Small intestine (tissue), 7 donors: ENCODE measurements around the gene SMIM45.
A peak's percentile ranks its signal among the peaks of the same experiment; 100 is the strongest.
"Not testable (repeated sequence)": the region's sequence is repeated elsewhere in the genome, so short reads cannot be mapped to it uniquely, and the experiment has no call there.

Experiments used
- DNase-seq, 2 donors: peaks; one replicate each; pipeline versions ENCODE4 v3.0.0 to v3.0.0-alpha.2; 2013
- FAIRE-seq: peaks from 2 replicates; lab custom pipeline; 2012; peaks lifted over from hg19 to GRCh38; lab: Jason Lieb, UNC
- H3K27ac ChIP-seq, 3 donors: one replicate each; pipeline ENCODE4 v1.5.1; 2013; ENCODE audit warnings: low read length in 2 of 3, mild to moderate bottlenecking in 2 of 3, control low read depth in 1 of 3, inconsistent platforms in 1 of 3, low read depth in 1 of 3, moderate library complexity in 1 of 3
- H3K27me3 ChIP-seq, 3 donors: one replicate each; pipeline ENCODE4 v1.6.1; 2013; ENCODE audit warnings: low read length in 3 of 3, inconsistent platforms in 1 of 3; ENCODE audit not compliant: control insufficient read depth in 3 of 3, insufficient read depth in 3 of 3
- H3K36me3 ChIP-seq, 3 donors: one replicate each; pipeline ENCODE4 v1.6.1; 2013; ENCODE audit warnings: low read length in 3 of 3, inconsistent platforms in 1 of 3, low read depth in 1 of 3, mild to moderate bottlenecking in 1 of 3, moderate library complexity in 1 of 3; ENCODE audit not compliant: control insufficient read depth in 3 of 3, insufficient read depth in 2 of 3
- H3K4me1 ChIP-seq, 3 donors: one replicate each; pipeline ENCODE4 v1.6.1; 2013; ENCODE audit warnings: low read length in 2 of 3, inconsistent platforms in 1 of 3, low read depth in 1 of 3, mild to moderate bottlenecking in 1 of 3, moderate library complexity in 1 of 3; ENCODE audit not compliant: control insufficient read depth in 3 of 3, insufficient read depth in 2 of 3
- H3K4me3 ChIP-seq, 3 donors: one replicate each; pipeline ENCODE4 v1.5.1; 2013; ENCODE audit warnings: low read length in 3 of 3, control low read depth in 1 of 3, inconsistent platforms in 1 of 3, low read depth in 1 of 3, mild to moderate bottlenecking in 1 of 3, moderate library complexity in 1 of 3
- H3K9me3 ChIP-seq, 2 donors: one replicate each; pipeline ENCODE4 v1.6.1; 2013; ENCODE audit warnings: low read depth in 1 of 2, low read length in 1 of 2; ENCODE audit not compliant: control insufficient read depth in 2 of 2, insufficient read depth in 1 of 2
- WGBS, 3 donors: extraction: QIAGEN DNeasy Blood & Tissue Kit; methylation state at CpG; one replicate each; pipeline ENCODE4 v1.1.7; 2013; 5-methylcytosine and 5-hydroxymethylcytosine counted together
- donor health status: healthy with polysubstance abuse.
- donor health status: control.
- donor health status: control.
- donor health status: Bipolar disorder and iron deficiency.
- donor health status: healthy.

SMIM45 gene

DNA sequence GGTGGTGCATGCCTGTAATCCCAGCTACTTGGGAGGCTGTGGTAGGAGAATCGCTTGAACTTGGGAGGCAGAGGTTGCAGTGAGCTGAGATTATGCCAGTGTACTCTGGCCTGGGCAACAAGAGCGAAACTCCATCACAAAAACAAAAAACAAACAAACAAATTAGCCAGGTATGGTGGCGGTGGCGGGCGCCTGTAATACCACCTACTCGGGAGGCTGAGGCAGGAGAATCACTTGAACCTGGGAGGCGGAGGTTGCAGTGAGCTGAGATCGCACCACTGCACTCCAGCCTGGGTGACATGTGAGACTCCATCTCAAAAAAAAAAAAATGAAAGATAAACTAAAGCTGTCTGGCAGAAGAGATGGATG is 3.0 kb upstream of the SMIM45 start:
- H3K27me3 ChIP-seq, FAIRE-seq, DNase-seq, H3K9me3 ChIP-seq, H3K4me3 ChIP-seq, H3K36me3 ChIP-seq, H3K27ac ChIP-seq: not testable (repeated sequence)
- peaks cover 0 to 14% (median 0%) of the 10 kb centered on the region in 3 donors for H3K4me1 ChIP-seq
- WGBS, 3 donors = 87 to 98% (median 87%) methylated on average over 8 of the region's 8 CpGs

DNA sequence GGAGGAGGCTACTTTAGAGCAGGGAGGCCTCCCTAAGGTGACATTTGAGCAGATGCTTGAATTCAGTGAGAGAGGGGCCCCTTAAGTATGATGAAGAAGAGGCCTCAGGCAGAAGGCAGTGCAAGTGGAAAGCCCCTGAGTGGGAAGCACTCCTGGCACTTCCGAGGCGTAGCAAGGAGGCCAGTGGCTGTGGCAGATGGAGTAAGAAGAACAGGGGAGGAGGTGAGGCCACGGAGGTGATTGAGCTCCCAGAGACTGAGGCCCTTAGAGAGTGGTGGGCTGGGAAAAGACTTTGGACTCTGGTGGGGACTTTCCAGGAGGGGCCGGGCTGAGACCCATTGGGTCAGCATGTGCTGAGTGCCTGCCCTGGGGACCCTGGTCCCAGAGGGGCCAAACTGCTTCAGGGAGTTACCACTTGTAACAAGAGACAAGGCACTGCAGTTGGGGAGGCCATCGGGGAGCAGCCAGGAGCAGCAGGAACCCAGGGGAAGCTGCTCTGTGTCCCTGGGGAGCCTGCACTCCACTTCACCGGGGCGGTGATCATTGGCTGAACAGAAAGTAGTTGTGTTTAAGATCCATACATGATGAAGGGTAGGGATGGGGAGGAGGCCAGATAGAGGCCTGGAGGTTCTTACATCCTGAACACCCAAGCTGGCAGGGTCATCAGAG is 2.5 kb upstream of the SMIM45 start:
- WGBS, 3 donors = 83 to 96% (median 86%) methylated on average over 7 of the region's 7 CpGs
- Histone ChIP-seq H3K27ac (no peak overlapping the region), H3K27me3 (no peaks in the 10 kb centered on the region), H3K4me3 (no peak overlapping the region), H3K4me1 (peaks cover 0 to 14% (median 0%) of the 10 kb centered on the region in 3 donors), H3K9me3 (no peaks in the 10 kb centered on the region), H3K36me3 (peaks cover 0 to 5% (median 0%) of the 10 kb centered on the region in 3 donors)
- no peak for DNase-seq
- no peak for FAIRE-seq

DNA sequence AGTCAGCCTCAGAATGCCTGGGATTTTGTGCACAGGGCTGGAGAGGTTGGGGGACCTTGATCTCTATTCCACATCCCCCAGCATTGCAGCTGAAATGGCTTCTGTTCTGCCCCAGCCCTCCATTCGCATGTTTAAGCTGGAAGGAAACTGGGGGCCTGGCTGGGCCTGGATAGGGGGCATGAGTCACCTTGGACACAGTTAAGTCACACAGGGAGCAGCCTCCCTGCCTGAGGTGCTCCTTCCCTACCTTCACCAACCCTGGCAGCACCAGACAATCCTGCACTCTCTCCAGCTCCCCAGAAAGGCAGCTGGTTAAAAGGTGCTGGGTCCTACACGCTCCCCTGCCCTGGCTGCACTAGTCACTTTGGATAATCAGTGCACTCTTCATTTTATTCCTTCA is 763 bp downstream of the SMIM45 start:
- H3K27ac ChIP-seq = no peak overlapping the region
- DNase-seq (no peak), FAIRE-seq (no peak)
- H3K27me3 ChIP-seq = no peaks in the 10 kb centered on the region
- no peaks in the 10 kb centered on the region for H3K9me3 ChIP-seq
- WGBS, 3 donors = 94 to 96% (median 95%) methylated on average over 2 of the region's 2 CpGs
- no peak overlapping the region for H3K4me3 ChIP-seq
- H3K36me3 ChIP-seq = no peaks in the 10 kb centered on the region
- peaks cover 0 to 2% (median 0%) of the 10 kb centered on the region in 3 donors for H3K4me1 ChIP-seq

DNA sequence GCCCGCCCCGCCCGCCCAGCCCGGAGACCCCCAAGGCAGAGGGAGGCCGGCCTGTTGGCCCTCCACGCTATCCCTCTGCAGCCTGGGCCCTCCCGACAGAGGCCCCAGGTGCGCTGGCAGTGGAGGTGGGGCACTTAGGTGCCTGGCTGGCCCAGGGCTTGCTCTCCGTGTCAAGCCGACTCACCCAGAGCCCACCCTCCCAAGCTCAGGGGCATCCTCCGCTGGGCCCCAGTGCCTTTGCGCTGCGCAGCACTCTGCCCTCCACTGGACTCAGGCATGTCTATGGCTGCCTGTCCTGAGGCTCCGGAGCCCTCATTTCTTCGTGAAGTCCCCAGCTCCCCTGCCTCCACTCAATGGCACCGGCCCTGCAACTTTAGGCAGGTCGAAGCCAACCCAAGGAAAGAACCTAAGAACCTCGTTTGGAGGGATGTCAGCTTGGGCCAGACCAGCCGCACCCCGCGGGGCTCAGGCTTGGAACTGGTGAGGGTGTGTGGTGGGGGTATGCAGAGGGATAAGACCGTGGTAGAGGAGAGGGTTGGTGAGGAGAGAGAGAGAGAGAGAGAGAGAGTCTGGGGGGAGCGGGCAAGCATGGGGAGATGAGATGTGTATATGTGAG is 6.1 kb downstream of the SMIM45 start:
- H3K36me3 ChIP-seq = no peaks in the 10 kb centered on the region
- DNase-seq = no peak
- peaks cover 0 to 5% (median 0%) of the 10 kb centered on the region in 3 donors for H3K4me1 ChIP-seq
- H3K27me3 ChIP-seq = peaks cover 0 to 3% (median 0%) of the 10 kb centered on the region in 3 donors
- H3K27ac ChIP-seq = no peak overlapping the region
- H3K4me3 ChIP-seq = peak overlapping the region in 2 of 3 donors; percentile 15 to 21
- FAIRE-seq = no peak
- WGBS, 3 donors = 39 to 59% (median 44%) methylated on average over 20 to 23 of the region's 23 CpGs
- no peaks in the 10 kb centered on the region for H3K9me3 ChIP-seq

DNA sequence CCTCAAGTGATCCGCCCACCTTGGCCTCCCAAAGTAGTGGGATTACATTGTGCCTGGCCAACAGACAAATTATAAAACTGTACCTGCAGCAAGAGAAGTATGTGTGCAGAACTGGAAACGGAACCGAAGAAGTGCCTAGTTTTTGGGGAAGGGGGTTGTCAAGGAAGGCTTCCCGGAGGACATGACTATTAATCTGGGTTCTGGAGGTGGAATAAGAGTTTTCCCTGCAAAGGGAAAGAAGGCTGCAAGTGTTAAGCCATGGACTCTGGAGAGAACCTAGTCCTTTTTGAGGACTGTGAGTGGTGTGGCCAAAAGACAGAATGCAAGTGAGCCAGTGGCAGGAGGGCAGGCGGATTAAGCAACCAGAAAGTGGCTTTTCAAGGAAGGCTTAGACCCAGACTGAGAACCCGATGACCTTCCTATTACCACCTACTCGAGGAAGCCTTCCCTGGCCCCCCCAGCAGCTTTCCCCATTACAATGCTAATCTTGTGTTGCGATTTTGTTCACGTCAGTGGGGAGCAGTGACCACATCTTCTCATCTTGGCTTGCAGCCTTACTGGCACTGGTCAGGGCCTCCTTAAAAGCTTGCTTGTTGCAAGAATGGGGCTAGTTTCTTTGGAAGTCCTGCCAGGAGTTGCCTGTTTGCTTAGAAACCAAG is 11.6 kb downstream of the SMIM45 start:
- no peak overlapping the region for H3K27ac ChIP-seq

DNA sequence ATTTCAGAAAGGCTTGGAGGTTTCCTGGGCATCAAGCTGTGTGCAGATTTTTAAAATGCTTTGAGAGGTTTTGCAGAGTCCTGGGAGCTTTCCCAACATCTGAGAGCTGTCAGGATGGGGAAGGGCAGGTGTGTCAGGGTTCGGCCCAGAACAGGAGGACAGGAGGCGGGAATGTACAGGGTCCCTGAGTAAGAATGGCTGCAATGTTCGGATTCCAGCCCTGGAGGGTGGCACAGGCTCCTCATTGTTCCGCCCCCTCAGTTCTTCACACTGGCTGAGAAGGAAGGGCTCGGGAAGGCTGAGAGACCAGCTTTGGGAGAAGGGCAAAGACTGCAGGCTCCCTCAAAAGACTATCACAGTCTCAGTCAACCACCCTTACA is 12.2 kb downstream of the SMIM45 start:
- Histone ChIP-seq H3K27me3 (peaks cover 0 to 3% (median 0%) of the 10 kb centered on the region in 3 donors), H3K4me3 (no peak overlapping the region), H3K27ac (no peak overlapping the region), H3K36me3 (no peaks in the 10 kb centered on the region), H3K9me3 (no peaks in the 10 kb centered on the region), H3K4me1 (peaks cover 0 to 4% (median 0%) of the 10 kb centered on the region in 3 donors)
- WGBS, 3 donors = 72 to 84% (median 83%) methylated on average over 5 of the region's 5 CpGs
- FAIRE-seq (no peak), DNase-seq (no peak)

More for the DNA sequence above, 11.6 kb downstream of the SMIM45 start:
- Histone ChIP-seq H3K9me3 (no peaks in the 10 kb centered on the region), H3K36me3 (no peaks in the 10 kb centered on the region), H3K4me1 (peaks cover 0 to 2% (median 0%) of the 10 kb centered on the region in 3 donors), H3K27me3 (peaks cover 0 to 3% (median 0%) of the 10 kb centered on the region in 3 donors), H3K4me3 (no peak overlapping the region)
- no peak for DNase-seq
- no peak for FAIRE-seq
- WGBS, 3 donors = 70 to 81% (median 75%) methylated on average over 9 of the region's 9 CpGs

DNA sequence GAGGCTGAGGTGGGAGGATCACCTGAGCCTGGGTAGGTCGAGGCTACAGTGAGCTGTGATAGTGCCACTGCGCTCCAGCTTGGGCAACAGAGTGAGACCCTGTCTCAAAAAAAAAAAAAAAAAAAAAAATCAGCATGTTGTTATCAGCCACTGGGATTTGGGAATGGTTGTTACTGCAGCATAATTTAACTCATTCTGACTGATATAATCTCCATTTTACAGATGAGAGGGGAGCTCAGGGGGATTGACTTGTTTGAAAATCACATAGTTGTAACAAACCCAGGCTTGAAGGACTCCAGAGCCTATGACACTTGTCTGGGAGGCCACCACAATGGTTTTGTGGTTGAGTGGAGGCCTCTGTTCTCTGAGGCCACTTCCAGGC is 14.3 kb downstream of the SMIM45 start:
- H3K4me3 ChIP-seq = no peak overlapping the region
- H3K27me3 ChIP-seq = peaks cover 0 to 3% (median 0%) of the 10 kb centered on the region in 3 donors

DNA sequence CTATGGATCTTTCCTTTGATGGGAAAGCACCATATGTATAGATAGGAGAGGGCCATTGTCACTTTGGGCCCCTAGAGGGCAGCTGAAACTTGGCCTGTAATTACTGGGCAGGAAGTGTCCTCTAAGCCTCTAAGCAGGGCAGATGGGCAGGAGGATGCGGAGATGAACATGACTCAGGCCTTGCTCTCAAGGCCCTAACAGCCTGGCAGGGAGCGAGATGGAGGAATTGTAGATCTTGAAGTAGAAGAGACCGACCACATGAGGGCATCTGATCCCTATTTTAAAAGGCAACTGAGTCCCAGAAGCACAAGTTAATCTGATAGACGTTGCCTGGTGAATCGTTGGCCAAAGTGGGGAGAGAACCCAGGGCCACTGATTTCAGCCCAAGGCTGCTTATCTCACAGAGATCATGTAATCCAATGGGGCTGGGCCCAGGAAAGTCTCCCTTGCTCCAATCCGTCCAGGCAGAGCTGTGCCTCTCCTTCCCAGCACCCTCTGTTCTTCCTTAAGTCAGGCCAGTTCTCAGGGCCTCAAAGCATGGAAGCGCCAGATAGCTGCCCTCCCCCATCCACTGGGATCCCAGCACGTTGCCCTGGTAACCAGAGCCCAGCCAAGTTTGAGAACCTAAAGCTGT is 14.8 kb downstream of the SMIM45 start:
- Histone ChIP-seq H3K36me3 (no peaks in the 10 kb centered on the region), H3K4me3 (no peak overlapping the region), H3K4me1 (peaks cover 0 to 4% (median 0%) of the 10 kb centered on the region in 3 donors), H3K27me3 (peaks cover 0 to 3% (median 0%) of the 10 kb centered on the region in 3 donors), H3K9me3 (no peaks in the 10 kb centered on the region), H3K27ac (no peak overlapping the region)
- 37 to 41% (median 37%) methylated on average over 8 of the region's 8 CpGs for WGBS, 3 donors
- FAIRE-seq (no peak), DNase-seq (peak; percentile 65 to 70)

More for the DNA sequence above, 14.3 kb downstream of the SMIM45 start:
- 93 to 100% (median 96%) methylated on average over 2 of the region's 2 CpGs for WGBS, 3 donors
- no peaks in the 10 kb centered on the region for H3K36me3 ChIP-seq
- H3K9me3 ChIP-seq = no peaks in the 10 kb centered on the region
- H3K27ac ChIP-seq = no peak overlapping the region
- H3K4me1 ChIP-seq = peaks cover 0 to 4% (median 0%) of the 10 kb centered on the region in 3 donors
- DNase-seq (no peak), FAIRE-seq (no peak)
